K562 (cell line): ENCODE data around the gene HSPB8. TPM values are rescaled to one million over a fixed set of nuclear protein-coding genes. Genes with fewer than 3 reads are reported as not detected.

Source experiments
- ATAC-seq: fragments of 200-7000 bp; cut with Tn5 transposase; 3 replicates; pipeline ENCODE4 v1.9.1; 2020; ENCODE audit warnings: moderate library complexity
- BruUV-seq: library from RNA; stranded (reverse); fragments of 400-500 nt; replicated peaks from 2 replicates; lab custom pipeline; 2021; lab: Mats Ljungman, UMichigan
- CTCF ChIA-PET: fragments of 300-600 bp; formaldehyde crosslinking; extraction: SDS; loops from one replicate; lab custom pipeline; 2021; ENCODE audit warnings: low intra/inter-chr PET ratio; lab: Yijun Ruan, JAX
- POLR2A ChIA-PET: fragments of 300-600, 350-650 bp; sonication (Branson Sonifier 250); formaldehyde crosslinking; extraction: SDS; loops from one replicate; lab custom pipeline; 2021; ENCODE audit warnings: antibody characterized with exemption, inconsistent platforms; lab: Yijun Ruan, JAX
- DNase-seq, 4 experiments: peaks; one replicate each; pipeline versions ENCODE4 v3.0.0 to v3.0.0-alpha.2; 2011 to 2018; ENCODE audit warnings: low spot score in 3 of 4, mixed read lengths in 3 of 4; ENCODE audit errors: extremely low read depth in 1 of 4
- FAIRE-seq: peaks from 2 replicates; lab custom pipeline; 2011; peaks lifted over from hg19 to GRCh38; lab: Jason Lieb, UNC
- H2AFZ ChIP-seq: 2 replicates; pipeline ENCODE4 v1.6.0; 2011; ENCODE audit warnings: low read depth, low read length, control low read depth, inconsistent platforms
- H3K27ac ChIP-seq: fragments of 200-600 bp; 3 replicates; pipeline ENCODE4 v1.8.0; 2011; ENCODE audit warnings: low read depth, mild to moderate bottlenecking, control low read depth, inconsistent platforms, low read length, moderate library complexity, mixed read lengths; ENCODE audit errors: extremely low read depth
- H3K27me3 ChIP-seq, 2 experiments: fragments of 300-600 bp in 1 of 2; 2 replicates in 1 of 2; 3 replicates in 1 of 2; pipeline versions ENCODE4 v1.6.0 to v1.8.0; 2011; ENCODE audit warnings: inconsistent platforms in 2 of 2, low read length in 2 of 2, mild to moderate bottlenecking in 1 of 2, mixed read lengths in 1 of 2, moderate library complexity in 1 of 2; ENCODE audit not compliant: control insufficient read depth in 2 of 2, insufficient read depth in 2 of 2
- H3K36me3 ChIP-seq: fragments of 300-600 bp; 3 replicates; pipeline ENCODE4 v1.8.0; 2011; ENCODE audit warnings: mild to moderate bottlenecking, low read length, inconsistent platforms; ENCODE audit not compliant: control insufficient read depth, insufficient read depth
- H3K4me1 ChIP-seq, 2 experiments: fragments of 200-600 bp in 1 of 2; replicated peaks in 1 of 2; 2 replicates in 1 of 2; 3 replicates in 1 of 2; pipeline versions ENCODE4 v1.5.1 to v1.8.0; 2011; ENCODE audit warnings: inconsistent platforms in 2 of 2, low read length in 2 of 2, mild to moderate bottlenecking in 1 of 2, mixed read lengths in 1 of 2, moderate library complexity in 1 of 2; ENCODE audit not compliant: control insufficient read depth in 2 of 2, insufficient read depth in 2 of 2
- H3K4me2 ChIP-seq: 2 replicates; pipeline ENCODE4 v1.6.1; 2011; ENCODE audit warnings: low read length, control low read depth, inconsistent platforms, mixed read lengths; ENCODE audit not compliant: insufficient read depth
- H3K4me3 ChIP-seq: fragments of 200-600 bp; sonication (generic), shearing (Covaris generic); 2 replicates; pipeline ENCODE4 v1.5.1; 2016; ENCODE audit warnings: control low read depth, inconsistent platforms
- H3K79me2 ChIP-seq: fragments of 200-600 bp; 3 replicates; pipeline ENCODE4 v1.8.0; 2011; ENCODE audit warnings: low read length, inconsistent platforms; ENCODE audit not compliant: control insufficient read depth, insufficient read depth
- H3K9ac ChIP-seq, 2 experiments: 2 replicates each; pipeline versions ENCODE4 v1.6.0 to v1.6.1; 2011; ENCODE audit warnings: low read depth in 2 of 2, low read length in 2 of 2, control low read depth in 1 of 2, inconsistent platforms in 1 of 2, mild to moderate bottlenecking in 1 of 2, mixed read lengths in 1 of 2; ENCODE audit not compliant: insufficient read depth in 1 of 2
- H3K9me1 ChIP-seq: one replicate; pipeline ENCODE4 v1.6.0; 2011; ENCODE audit warnings: inconsistent platforms, mild to moderate bottlenecking, low read length, moderate library complexity; ENCODE audit not compliant: control insufficient read depth, insufficient read depth
- H3K9me3 ChIP-seq: replicated peaks from 2 replicates; pipeline ENCODE4 v1.5.1; 2011; ENCODE audit warnings: low read depth, low read length, inconsistent platforms; ENCODE audit not compliant: control insufficient read depth, insufficient read depth
- H4K20me1 ChIP-seq: replicated peaks from 2 replicates; pipeline ENCODE4 v1.6.1; 2011; ENCODE audit warnings: low read length, inconsistent platforms, mixed read lengths; ENCODE audit not compliant: control insufficient read depth, insufficient read depth
- ADNP ChIP-seq: fragments of 200-800 bp; sonication (Bioruptor generic); IDR thresholded peaks from 2 replicates; pipeline ENCODE4 v1.6.1; 2016; ENCODE audit warnings: missing genetic modification characterization, missing compliant biosample characterization
- CTBP1 ChIP-seq: fragments of 450-650 bp; IDR thresholded peaks from 2 replicates; pipeline ENCODE4 v1.6.1; 2016; ENCODE audit warnings: borderline replicate concordance
- KLF16 ChIP-seq: IDR thresholded peaks from 2 replicates; pipeline ENCODE4 v1.6.1; 2016; ENCODE audit warnings: antibody characterized with exemption
- MTA3 ChIP-seq: fragments of 450-650 bp; formaldehyde crosslinking; IDR thresholded peaks from 2 replicates; pipeline ENCODE4 v1.6.1; 2017; ENCODE audit warnings: mild to moderate bottlenecking, borderline replicate concordance
- MYBL2 ChIP-seq, 2 experiments: fragments of 450-650 bp in 1 of 2; sonication (generic) in 1 of 2; formaldehyde crosslinking in 1 of 2; IDR thresholded peaks; 2 replicates each; pipeline versions ENCODE4 v1.6.1 to v1.8.1; 2017 to 2022; ENCODE audit warnings: borderline replicate concordance in 1 of 2, inconsistent platforms in 1 of 2, low read depth in 1 of 2, mild to moderate bottlenecking in 1 of 2, missing genetic modification reagents in 1 of 2, moderate library complexity in 1 of 2
- SMC3 ChIP-seq: conservative IDR thresholded peaks from 2 replicates; pipeline ENCODE4 v1.6.1; 2011; ENCODE audit warnings: low read depth, low read length, improper control_type of control experiment; ENCODE audit not compliant: insufficient read depth
- TEAD2 ChIP-seq: fragments of 450-650 bp; IDR thresholded peaks from 2 replicates; pipeline ENCODE4 v1.6.1; 2016; ENCODE audit warnings: missing genetic modification characterization, control low read depth, missing compliant biosample characterization
- TEAD4 ChIP-seq, 2 experiments: sonication (generic) in 1 of 2; formaldehyde crosslinking in 1 of 2; IDR thresholded peaks; 2 replicates each; pipeline versions ENCODE4 v1.6.1 to v1.8.0; 2012 to 2022; ENCODE audit warnings: borderline replicate concordance in 1 of 2, inconsistent platforms in 1 of 2, low read length in 1 of 2, mild to moderate bottlenecking in 1 of 2, missing genetic modification reagents in 1 of 2
- ZNF551 ChIP-seq: fragments of 250-450 bp; sonication (Bioruptor Pico); IDR thresholded peaks from 2 replicates; pipeline ENCODE4 v1.5.0; 2021; ENCODE audit warnings: mild to moderate bottlenecking, moderate library complexity
- ZNF589 ChIP-seq: fragments of 200-800 bp; sonication (Bioruptor generic); IDR thresholded peaks from 2 replicates; pipeline ENCODE4 v1.6.1; 2016; ENCODE audit warnings: low read depth, missing genetic modification characterization, missing compliant biosample characterization
- ZNF780A ChIP-seq: fragments of 250-450 bp; sonication (Bioruptor Pico); IDR thresholded peaks from 2 replicates; pipeline ENCODE4 v1.5.0; 2021; ENCODE audit warnings: mild to moderate bottlenecking
- WGBS: fragments of 100-300 bp; shearing (Covaris generic); methylation state at CpG from one replicate; pipeline ENCODE4 v1.1.6; 2016; ENCODE audit warnings: low coverage, mixed read lengths; ENCODE audit not compliant: insufficient coverage; ENCODE audit errors: missing lambda C conversion rate; 5-methylcytosine and 5-hydroxymethylcytosine counted together
- in situ Hi-C: fragments of 300-500 bp; cut with MboI; formaldehyde crosslinking; loops from 4 replicates; pipeline ENCODE4 v1.15.0; 2018; ENCODE audit warnings: inconsistent platforms, mixed read lengths
- intact Hi-C: fragments of 100-400 bp; cut with micrococcal nuclease; formaldehyde crosslinking; loops from 2 replicates; pipeline ENCODE4 v1.14.2; 2022
- polyA plus RNA-seq, 8 experiments: library from polyadenylated mRNA; depleted of rRNA in 4 of 8; stranded (reverse) in 5 of 8; unstranded in 3 of 8; fragments of >200 nt; fragmentation: Nextera tagmentation in 2 of 8; fragmentation: Illumina TruSeq in 1 of 8; extraction: Ambion mirVana in 2 of 8; extraction: Trizol in 1 of 8; gene quantifications; 2 replicates each; pipeline versions ENCODE4 v1.2.1 to v1.2.3, GENCODE V29; 2011 to 2014; ENCODE audit warnings: inconsistent platforms in 1 of 8, missing spikeins in 1 of 8
- total RNA-seq, 7 experiments: library from RNA; depleted of rRNA in 6 of 7; stranded (reverse); fragments of >200 nt in 6 of 7; fragmentation: Illumina TruSeq in 2 of 7; extraction: Trizol in 2 of 7; gene quantifications; 2 replicates each; pipeline versions ENCODE4 v1.2.1 to v1.2.3, GENCODE V29; 2011 to 2021; ENCODE audit warnings: low replicate concordance in 1 of 7
- TF ChIP-seq, protein P1 (sequence below): sonication (generic); formaldehyde crosslinking; IDR thresholded peaks from 2 replicates; pipeline ENCODE4 v1.8.1; 2022; ENCODE audit warnings: missing genetic modification reagents
- TF ChIP-seq, protein P2 (sequence below), 3 experiments: IDR thresholded peaks in 2 of 3; conservative IDR thresholded peaks in 1 of 3; 2 replicates each; pipeline ENCODE4 v1.5.1; 2011 to 2012; ENCODE audit warnings: low read length in 3 of 3, mild to moderate bottlenecking in 3 of 3, control low read depth in 2 of 3, improper control_type of control experiment in 1 of 3, inconsistent platforms in 1 of 3, low read depth in 1 of 3, mixed read lengths in 1 of 3, moderate library complexity in 1 of 3; ENCODE audit not compliant: insufficient read depth in 2 of 3

The HSPB8 gene
- total and polyA plus RNA-seq, 9 of the 15 experiments (the other 6 are each of a cell fraction or from before 2014, with no cell fraction given), result 0.13 TPM; not detected in 8

DNA sequence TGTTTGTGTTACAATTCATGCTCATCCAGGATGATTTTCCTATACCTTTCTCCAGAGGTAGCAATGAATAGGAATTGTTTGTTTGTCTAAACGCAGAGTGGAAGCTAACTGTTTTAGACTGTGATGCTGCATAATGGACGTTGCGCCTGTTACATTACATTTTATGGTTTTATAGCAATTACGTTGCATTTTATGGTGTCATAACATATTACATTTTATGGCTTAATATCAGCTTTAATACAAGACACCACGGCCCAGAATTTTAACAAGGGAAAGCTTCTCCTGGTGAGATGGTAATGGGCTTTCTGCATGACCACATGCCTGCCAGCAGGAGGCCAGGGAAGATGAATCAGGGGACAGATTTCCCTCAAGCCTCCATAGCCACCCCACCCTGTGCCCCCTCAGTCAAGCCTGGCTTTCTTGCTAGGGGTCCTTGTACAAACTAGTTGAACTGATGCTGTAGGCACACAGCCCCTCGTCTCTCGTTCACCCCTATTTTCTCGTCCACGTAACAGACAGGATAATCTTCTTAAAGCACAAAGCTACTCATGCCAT lies 56.5 kb downstream of the HSPB8 start:
- ChIA-PET POLR2A (interaction anchor here (0.6 kb wide), 1 partner anchor 32 kb away, joined by 3 read pairs; no protein-coding TSS in a partner anchor), CTCF (no interaction called here)
- H3K9me1 ChIP-seq, result no peaks in the 10 kb centered on the region
- DNase-seq (peak in 2 of 4 experiments; percentile 16 to 21), ATAC-seq (no peak), FAIRE-seq (no peak)
- H3K4me1 ChIP-seq, result no peaks in the 10 kb centered on the region; a peak in 1 of 5 replicates
- no peaks in the 10 kb centered on the region for H3K79me2 ChIP-seq
- intact Hi-C loops, result no loop called here
- no peak overlapping the region for H3K4me3 ChIP-seq
- in situ Hi-C loops, result no loop called here
- 0% methylated on average over 9 of the region's 9 CpGs for WGBS
- H3K36me3 ChIP-seq, result no peaks in the 10 kb centered on the region
- H4K20me1 ChIP-seq, result no peaks in the 10 kb centered on the region
- H3K27ac ChIP-seq, result no peak overlapping the region
- TF ChIP-seq SMC3, result 0 out of 2 replicates have a peak, but pooled peaks have one; percentile 7
- TF ChIP-seq, protein P1, sequence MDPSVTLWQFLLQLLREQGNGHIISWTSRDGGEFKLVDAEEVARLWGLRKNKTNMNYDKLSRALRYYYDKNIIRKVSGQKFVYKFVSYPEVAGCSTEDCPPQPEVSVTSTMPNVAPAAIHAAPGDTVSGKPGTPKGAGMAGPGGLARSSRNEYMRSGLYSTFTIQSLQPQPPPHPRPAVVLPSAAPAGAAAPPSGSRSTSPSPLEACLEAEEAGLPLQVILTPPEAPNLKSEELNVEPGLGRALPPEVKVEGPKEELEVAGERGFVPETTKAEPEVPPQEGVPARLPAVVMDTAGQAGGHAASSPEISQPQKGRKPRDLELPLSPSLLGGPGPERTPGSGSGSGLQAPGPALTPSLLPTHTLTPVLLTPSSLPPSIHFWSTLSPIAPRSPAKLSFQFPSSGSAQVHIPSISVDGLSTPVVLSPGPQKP (CRISPR knock-in tag), result no peak
- no peak for TF ChIP-seq MYBL2 (IDR thresholded peaks at IDR 0.05; ENCODE audit: low read depth)
- no peak for TF ChIP-seq MYBL2 (CRISPR knock-in tag; IDR thresholded peaks at IDR 0.05; ENCODE audit: borderline replicate concordance)
- no peak for TF ChIP-seq ZNF589 (CRISPR knock-in tag)
- no peak for TF ChIP-seq MTA3
- no peak for TF ChIP-seq ZNF780A
- TF ChIP-seq CTBP1, result no peak
- TF ChIP-seq ZNF551 (CRISPR knock-in tag), result no peak
- TF ChIP-seq, protein P2, sequence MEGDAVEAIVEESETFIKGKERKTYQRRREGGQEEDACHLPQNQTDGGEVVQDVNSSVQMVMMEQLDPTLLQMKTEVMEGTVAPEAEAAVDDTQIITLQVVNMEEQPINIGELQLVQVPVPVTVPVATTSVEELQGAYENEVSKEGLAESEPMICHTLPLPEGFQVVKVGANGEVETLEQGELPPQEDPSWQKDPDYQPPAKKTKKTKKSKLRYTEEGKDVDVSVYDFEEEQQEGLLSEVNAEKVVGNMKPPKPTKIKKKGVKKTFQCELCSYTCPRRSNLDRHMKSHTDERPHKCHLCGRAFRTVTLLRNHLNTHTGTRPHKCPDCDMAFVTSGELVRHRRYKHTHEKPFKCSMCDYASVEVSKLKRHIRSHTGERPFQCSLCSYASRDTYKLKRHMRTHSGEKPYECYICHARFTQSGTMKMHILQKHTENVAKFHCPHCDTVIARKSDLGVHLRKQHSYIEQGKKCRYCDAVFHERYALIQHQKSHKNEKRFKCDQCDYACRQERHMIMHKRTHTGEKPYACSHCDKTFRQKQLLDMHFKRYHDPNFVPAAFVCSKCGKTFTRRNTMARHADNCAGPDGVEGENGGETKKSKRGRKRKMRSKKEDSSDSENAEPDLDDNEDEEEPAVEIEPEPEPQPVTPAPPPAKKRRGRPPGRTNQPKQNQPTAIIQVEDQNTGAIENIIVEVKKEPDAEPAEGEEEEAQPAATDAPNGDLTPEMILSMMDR (IDR thresholded peaks at IDR 0.05 in 2 of 3, conservative IDR thresholded peaks at IDR 0.05 in 1 of 3; ENCODE audit: insufficient read depth in 2 of 3, low read depth in 1 of 3, low read length in 3 of 3), result peak; percentile 15 to 33 (median 29); a peak in 2 of 6 replicates
- TF ChIP-seq TEAD4 (IDR thresholded peaks at IDR 0.05; ENCODE audit: low read length), result 0 out of 2 replicates have a peak, but pooled peaks have one; percentile 33
- TF ChIP-seq TEAD4 (CRISPR knock-in tag; IDR thresholded peaks at IDR 0.05; ENCODE audit: borderline replicate concordance), result no peak
- TF ChIP-seq TEAD2 (tag), result peak; percentile 67; the same call in 1 of the 2 replicates
- no peak for TF ChIP-seq KLF16
- TF ChIP-seq ADNP (tag), result no peak
- no TSS peak for BruUV-seq
- no peaks in the 10 kb centered on the region for H3K9me3 ChIP-seq
- no peak overlapping the region for H2AFZ ChIP-seq
- no peak overlapping the region for H3K4me2 ChIP-seq
- H3K9ac ChIP-seq, result no peak overlapping the region
- H3K27me3 ChIP-seq, result peaks cover 0 to 4% of the 10 kb centered on the region in 2 experiments; a peak in 1 of 5 replicates
